Muscle layer of colon (tissue), 2 donors: ENCODE data around the gene PCMT1.

Experiments used
- H3K27ac ChIP-seq: one replicate; pipeline ENCODE4 v1.7.0; 2013; ENCODE audit warnings: low read depth, mild to moderate bottlenecking, low read length, moderate library complexity
- H3K27me3 ChIP-seq, 2 donors: one replicate each; pipeline ENCODE4 v1.7.0; 2013; ENCODE audit warnings: low read length in 2 of 2, mild to moderate bottlenecking in 2 of 2; ENCODE audit not compliant: insufficient read depth in 2 of 2, control insufficient read depth in 1 of 2
- H3K36me3 ChIP-seq: one replicate; pipeline ENCODE4 v1.7.0; 2013; ENCODE audit warnings: mild to moderate bottlenecking, low read length; ENCODE audit not compliant: insufficient read depth
- H3K4me1 ChIP-seq: one replicate; pipeline ENCODE4 v1.7.0; 2013; ENCODE audit warnings: mild to moderate bottlenecking, low read length; ENCODE audit not compliant: insufficient read depth
- H3K4me3 ChIP-seq, 2 donors: one replicate each; pipeline ENCODE4 v1.7.0; 2013; ENCODE audit warnings: low read length in 2 of 2, low read depth in 1 of 2, mild to moderate bottlenecking in 1 of 2, moderate library complexity in 1 of 2
- H3K9ac ChIP-seq: one replicate; pipeline ENCODE4 v1.7.0; 2013; ENCODE audit warnings: low read length
- H3K9me3 ChIP-seq: one replicate; pipeline ENCODE4 v1.7.0; 2013; ENCODE audit warnings: mild to moderate bottlenecking, low read length
- donor health status: abdominal sarcoma.
- donor health status: Adenocarcinoma of cecum.

PCMT1 gene

DNA sequence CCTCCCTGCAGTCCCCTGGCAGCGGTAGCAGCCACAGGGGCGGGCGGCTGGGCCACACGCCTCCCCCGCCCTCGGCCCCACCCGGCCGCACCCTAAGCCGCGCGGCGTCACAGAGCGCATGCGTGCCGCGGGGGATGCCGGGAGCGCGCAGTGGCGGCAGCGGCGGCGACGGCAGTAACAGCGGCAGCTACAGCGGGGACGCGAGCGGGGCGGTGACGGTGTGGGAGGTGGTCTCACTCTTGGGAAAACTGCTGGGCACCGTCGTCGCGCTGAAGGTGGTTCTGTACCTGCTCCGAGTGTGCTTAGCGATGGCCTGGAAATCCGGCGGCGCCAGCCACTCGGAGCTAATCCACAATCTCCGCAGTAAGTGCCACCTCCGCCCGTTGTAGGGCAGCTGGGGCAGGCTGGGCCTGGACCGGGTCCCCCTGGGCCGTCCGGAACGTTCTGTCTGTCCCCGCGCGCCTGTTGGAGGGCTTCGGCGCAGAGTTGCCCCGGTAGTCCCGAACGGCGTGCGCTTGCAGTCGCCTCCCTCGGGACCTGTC is at the start of gene PCMT1:
Gene PCMT1 (plus strand): TSS at position 148 of the 542 bp plus-strand sequence. CDS start 161 bp downstream, at position 309.
- peak within 1 kb of the TSS; percentile 78 to 86 for H3K4me3 ChIP-seq
- H3K36me3 ChIP-seq = no peaks in the 10 kb centered on the region
- no peaks in the 10 kb centered on the region for H3K9me3 ChIP-seq
- no peaks in the 10 kb centered on the region for H3K27me3 ChIP-seq
- H3K27ac ChIP-seq = peak within 1 kb of the TSS; percentile 81
- H3K9ac ChIP-seq = peak within 1 kb of the TSS; percentile 76
- peaks cover 22% of the 10 kb centered on the region for H3K4me1 ChIP-seq

DNA sequence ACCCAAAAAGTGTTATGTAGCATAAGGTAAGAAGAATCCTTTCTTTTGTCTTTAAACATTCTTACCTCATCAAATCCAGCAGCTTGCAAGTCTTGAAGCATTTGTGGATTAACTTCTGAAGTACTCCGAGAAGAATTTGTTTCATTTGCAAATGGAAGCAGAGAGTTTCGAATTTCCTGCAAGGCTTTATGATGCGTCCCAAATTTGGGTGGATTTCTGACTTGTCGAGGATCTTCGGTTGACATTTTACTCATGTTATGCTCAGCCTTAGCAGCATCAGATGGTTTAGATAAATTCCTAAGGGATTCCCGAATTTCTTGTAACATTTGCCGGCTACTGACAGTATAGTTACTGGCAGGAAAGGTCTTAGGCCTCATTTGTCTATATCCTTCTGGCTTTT is 47.8 kb upstream of the PCMT1 start:
- Histone ChIP-seq H3K27me3 (no peaks in the 10 kb centered on the region), H3K9me3 (no peaks in the 10 kb centered on the region), H3K4me3 (no peak overlapping the region), H3K27ac (no peak overlapping the region), H3K9ac (no peak overlapping the region), H3K4me1 (peaks cover 12% of the 10 kb centered on the region), H3K36me3 (no peaks in the 10 kb centered on the region)

DNA sequence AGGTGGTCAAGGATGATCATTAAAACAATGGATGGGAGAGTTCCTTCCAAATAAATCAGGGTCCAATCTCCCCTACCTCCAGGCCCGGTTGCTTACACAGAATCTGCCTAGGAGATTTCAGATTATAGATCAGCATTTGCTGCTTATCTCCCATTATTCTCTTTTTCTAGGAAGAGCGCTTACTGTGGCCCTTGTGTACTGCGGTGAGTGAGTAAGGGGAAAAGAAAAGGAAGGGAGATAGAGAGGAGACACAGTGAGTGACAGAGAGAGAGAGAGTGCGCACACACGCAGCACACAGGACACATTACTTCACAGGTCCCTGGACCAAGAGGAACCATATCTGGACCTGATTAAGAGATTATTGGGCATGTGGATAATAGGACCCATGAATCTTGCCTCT is 37.8 kb upstream of the PCMT1 start:
- H3K27me3 ChIP-seq = no peaks in the 10 kb centered on the region
- H3K9ac ChIP-seq = no peak overlapping the region
- H3K9me3 ChIP-seq = no peaks in the 10 kb centered on the region
- no peaks in the 10 kb centered on the region for H3K36me3 ChIP-seq
- H3K4me3 ChIP-seq = no peak overlapping the region
- H3K27ac ChIP-seq = no peak overlapping the region
- H3K4me1 ChIP-seq = peaks cover 34% of the 10 kb centered on the region

DNA sequence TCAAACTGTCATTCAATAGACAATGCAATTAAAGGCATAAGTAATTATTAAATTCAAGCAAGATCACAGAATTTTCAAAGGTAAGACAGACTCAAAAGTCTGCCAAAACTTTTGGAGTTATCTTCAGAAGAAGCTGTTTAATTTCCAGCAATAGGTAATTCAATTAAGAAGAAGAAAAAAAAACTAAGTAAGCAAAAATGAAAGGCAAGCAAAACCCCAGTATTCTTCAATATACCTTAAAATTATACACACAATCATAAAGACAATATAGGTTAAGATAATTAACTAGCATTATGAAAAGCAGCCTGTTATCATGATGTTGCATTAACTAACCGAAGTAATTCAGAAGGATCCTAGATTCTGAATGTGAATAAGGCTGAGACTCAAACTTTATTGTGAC is 35.1 kb upstream of the PCMT1 start:
- Histone ChIP-seq H3K27ac (no peak overlapping the region), H3K4me1 (peaks cover 29% of the 10 kb centered on the region), H3K9ac (no peak overlapping the region), H3K4me3 (no peak overlapping the region), H3K36me3 (no peaks in the 10 kb centered on the region), H3K9me3 (no peaks in the 10 kb centered on the region), H3K27me3 (no peaks in the 10 kb centered on the region)

DNA sequence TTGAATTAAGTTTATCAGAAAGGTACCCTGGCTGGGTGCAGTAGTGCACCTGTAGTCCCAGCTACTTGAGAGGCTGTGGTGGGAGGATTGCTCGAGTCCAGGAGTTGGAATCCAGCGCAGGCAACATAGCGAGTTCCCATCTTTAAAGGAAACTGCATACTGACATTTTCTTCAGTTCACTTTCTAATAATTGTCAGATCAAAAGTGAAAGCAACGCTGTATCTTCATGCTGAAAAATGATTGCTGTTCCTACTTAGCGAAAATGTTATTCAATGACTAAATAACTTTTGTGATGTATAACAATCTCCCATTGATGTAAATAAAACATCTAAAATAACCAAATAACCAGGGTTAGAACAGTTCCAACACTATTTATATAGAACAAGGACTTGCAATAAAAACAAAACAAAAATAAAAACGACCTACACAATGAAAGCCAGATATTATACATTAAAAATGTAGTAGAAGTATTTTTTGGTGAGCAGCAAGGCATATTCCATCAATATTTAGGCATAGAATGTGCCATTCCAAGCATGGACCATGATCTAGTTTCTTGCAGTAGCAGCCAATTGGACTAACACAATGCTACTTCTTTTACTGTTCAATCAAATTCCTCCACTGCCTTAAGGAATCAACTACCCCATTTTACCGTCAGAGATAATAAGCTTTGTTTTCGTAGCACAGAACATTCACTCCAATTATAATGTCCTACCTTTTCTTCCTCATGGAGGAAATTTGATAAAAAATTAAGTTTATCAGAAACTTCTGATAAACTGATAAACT is 33.2 kb upstream of the PCMT1 start:
- H3K4me1 ChIP-seq = peaks cover 23% of the 10 kb centered on the region
- peak overlapping the region; percentile 99 for H3K27ac ChIP-seq
- H3K9me3 ChIP-seq = no peaks in the 10 kb centered on the region
- no peaks in the 10 kb centered on the region for H3K36me3 ChIP-seq
- peak overlapping the region in 1 of 2 donors; percentile 83 for H3K4me3 ChIP-seq
- H3K9ac ChIP-seq = peak overlapping the region; percentile 62
- H3K27me3 ChIP-seq = no peaks in the 10 kb centered on the region

DNA sequence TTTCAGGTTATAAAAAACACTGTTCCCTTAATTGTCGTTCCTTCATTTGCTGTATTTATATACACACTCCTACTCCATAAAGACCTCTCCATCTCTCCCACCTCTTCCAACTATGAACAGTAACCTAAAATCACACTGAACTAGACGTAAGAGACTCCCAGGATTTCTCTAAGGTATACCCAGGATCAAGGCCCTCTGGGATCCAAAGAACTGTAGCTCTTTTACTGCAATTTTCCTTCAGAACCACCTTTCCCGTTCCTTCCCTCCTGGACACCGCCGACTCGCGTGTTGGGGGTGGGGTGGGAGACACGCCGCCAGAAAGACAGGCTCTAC is 32.3 kb upstream of the PCMT1 start:
- H3K4me3 ChIP-seq = peak overlapping the region; percentile 83 to 90
- H3K4me1 ChIP-seq = peaks cover 23% of the 10 kb centered on the region
- H3K9me3 ChIP-seq = no peaks in the 10 kb centered on the region
- H3K9ac ChIP-seq = peak overlapping the region; percentile 62
- no peaks in the 10 kb centered on the region for H3K27me3 ChIP-seq
- H3K36me3 ChIP-seq = no peaks in the 10 kb centered on the region
- H3K27ac ChIP-seq = peak overlapping the region; percentile 99

DNA sequence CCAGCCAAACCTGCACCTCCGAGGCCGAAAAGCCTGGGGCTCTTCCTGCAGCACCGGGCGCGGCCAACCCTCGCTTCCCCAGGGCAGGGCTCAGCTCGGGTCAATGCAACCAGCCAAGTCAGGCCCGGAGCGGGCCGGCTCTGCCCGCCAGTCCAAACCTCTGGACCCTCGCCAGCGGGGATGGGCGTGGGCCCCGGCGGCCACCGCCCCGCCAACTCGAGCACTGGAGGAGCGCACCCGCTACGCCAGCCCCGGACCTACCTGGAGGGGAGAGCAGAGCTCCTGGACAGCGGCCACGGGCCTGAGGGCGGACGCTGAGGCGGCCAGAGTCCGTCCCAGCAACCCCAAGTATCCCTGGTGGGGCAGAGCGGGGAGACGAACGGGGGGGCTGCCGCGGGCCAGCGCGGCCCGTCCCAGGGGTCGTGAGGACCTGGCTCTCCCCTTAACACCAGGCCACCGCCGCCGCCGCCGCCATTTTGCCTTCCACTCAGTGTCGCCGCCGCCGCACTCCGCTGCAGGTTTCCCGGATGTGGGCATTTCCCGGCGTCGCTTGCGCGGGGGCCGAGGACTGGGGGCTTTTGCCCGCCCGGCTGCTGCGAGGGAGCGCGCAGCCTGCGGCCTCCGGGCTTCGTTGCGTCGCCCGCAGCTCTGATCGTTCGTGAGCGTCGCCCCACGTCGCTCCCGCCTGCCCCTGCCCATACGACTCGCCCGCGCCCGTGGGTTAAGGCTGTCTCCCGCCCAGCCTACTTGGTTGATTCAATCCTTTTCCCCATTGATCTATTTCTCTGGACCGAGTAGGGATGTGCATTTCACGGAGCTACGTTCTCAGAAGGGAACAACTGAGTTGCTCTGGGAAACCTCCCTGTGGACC is 31.7 kb upstream of the PCMT1 start, which contains the start of gene LATS1:
Gene LATS1 (minus strand): TSS at position 514 of the 871 bp plus-strand sequence. CDS start 15,975 bp downstream, outside the sequence.
- peak within 1 kb of the TSS; percentile 83 to 90 for H3K4me3 ChIP-seq
- peak within 1 kb of the TSS; percentile 92 for H3K9ac ChIP-seq
- peaks cover 23% of the 10 kb centered on the region for H3K4me1 ChIP-seq
- no peaks in the 10 kb centered on the region for H3K36me3 ChIP-seq
- H3K9me3 ChIP-seq = no peaks in the 10 kb centered on the region
- H3K27ac ChIP-seq = peak within 1 kb of the TSS; percentile 99
- H3K27me3 ChIP-seq = no peaks in the 10 kb centered on the region

DNA sequence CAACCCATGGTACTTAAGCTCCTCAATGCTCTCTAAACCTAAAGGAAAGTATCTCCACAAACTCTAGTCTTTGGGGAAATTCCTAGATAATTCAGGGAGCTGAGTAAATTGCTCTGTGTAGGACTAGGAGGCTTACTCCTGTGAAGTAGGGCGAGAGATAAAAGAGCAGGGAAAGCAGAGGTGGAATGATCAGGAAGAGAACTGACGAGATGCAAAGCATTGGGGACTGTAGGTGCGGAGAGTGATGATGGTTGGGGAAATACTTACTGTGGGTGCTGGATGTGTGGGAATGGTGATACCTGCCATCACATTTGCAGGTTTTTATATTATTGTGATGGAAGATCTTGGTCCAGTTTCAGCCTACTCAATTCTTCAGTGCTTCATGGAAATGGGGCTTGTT is 30.0 kb upstream of the PCMT1 start:
- Histone ChIP-seq H3K9me3 (no peaks in the 10 kb centered on the region), H3K36me3 (no peaks in the 10 kb centered on the region), H3K4me1 (peaks cover 21% of the 10 kb centered on the region), H3K27ac (no peak overlapping the region), H3K9ac (no peak overlapping the region), H3K4me3 (no peak overlapping the region), H3K27me3 (no peaks in the 10 kb centered on the region)

DNA sequence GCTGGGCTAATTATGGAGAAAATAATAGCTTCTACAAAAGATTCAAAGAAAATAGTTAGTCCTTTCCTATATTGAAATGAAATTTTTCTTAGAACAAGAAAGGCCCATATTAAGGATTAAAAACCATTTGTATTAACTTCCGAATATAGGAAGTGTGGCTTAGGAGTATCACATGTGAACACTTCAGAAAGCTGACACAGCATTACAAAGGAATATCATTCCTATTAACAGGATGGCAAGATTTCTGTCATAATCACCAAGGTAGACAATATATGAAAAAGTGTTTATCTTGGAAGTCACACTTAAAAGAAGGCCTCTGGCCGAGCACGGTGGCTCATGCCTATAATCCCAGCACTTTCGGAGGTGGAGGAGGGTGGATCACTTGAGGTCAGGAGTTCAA is 26.3 kb upstream of the PCMT1 start:
- Histone ChIP-seq H3K4me3 (no peak overlapping the region), H3K36me3 (peaks cover 15% of the 10 kb centered on the region), H3K27ac (no peak overlapping the region), H3K9me3 (no peaks in the 10 kb centered on the region), H3K27me3 (no peaks in the 10 kb centered on the region), H3K4me1 (peaks cover 4% of the 10 kb centered on the region), H3K9ac (no peak overlapping the region)

DNA sequence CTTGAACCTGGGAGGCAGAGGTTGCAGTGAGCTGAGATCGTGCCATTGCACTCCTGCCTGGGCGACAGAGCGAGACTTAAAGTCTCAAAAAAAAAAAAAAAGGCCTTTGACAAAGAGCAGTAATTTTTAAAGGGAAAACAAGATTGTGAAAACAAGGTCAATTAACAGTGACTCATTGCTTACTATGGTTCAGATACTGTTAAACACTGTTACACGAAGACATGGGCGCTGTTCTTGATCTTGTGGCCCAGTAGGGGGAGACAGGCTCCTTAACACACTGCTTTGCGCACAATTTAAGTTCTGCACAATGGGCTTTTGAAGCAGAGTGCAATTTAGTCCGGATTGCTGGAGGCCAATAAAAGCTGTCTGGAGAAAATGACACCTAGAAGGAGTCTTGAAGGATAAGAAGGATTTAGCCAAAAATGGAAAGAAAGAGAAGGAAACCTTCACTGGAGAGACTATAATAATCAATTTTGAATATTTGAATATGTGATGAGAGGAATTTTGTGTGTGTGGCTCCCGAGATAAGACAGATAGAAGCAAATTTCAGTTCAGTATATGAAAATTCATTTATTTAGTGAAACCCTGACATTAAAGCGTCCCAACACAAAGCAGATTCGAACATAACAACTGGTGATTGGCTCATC is 25.6 kb upstream of the PCMT1 start:
- Histone ChIP-seq H3K4me1 (peaks cover under 1% of the 10 kb centered on the region), H3K4me3 (no peak overlapping the region), H3K36me3 (peaks cover 22% of the 10 kb centered on the region), H3K9me3 (no peaks in the 10 kb centered on the region), H3K27ac (no peak overlapping the region), H3K9ac (no peak overlapping the region), H3K27me3 (no peaks in the 10 kb centered on the region)

DNA sequence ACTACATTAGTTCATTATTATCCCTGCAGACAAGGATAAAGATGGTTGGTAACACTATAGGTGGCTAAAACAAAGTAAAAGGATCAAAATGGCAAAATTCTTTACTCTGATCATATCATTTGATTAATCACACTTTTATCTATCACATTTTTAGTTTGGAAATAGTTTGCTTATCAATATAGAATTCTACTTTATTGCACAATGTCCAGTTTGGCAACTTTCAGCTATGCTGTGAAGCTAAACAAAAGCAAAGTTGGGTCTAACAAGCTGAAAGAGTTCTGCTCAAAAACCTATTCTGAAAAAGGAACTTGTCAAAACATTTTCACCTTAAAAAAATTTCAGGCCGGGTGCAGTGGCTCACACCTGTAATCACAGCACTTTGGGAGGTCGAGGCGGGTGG is 23.8 kb upstream of the PCMT1 start:
- H3K9ac ChIP-seq = no peak overlapping the region
- H3K36me3 ChIP-seq = peaks cover 35% of the 10 kb centered on the region
- no peaks in the 10 kb centered on the region for H3K4me1 ChIP-seq
- no peak overlapping the region for H3K27ac ChIP-seq
- no peaks in the 10 kb centered on the region for H3K9me3 ChIP-seq
- no peak overlapping the region for H3K4me3 ChIP-seq
- H3K27me3 ChIP-seq = no peaks in the 10 kb centered on the region
